HepG2 (cell line): Measurements from ENCODE around the gene POLR1D. TPM values are rescaled to one million over a fixed set of nuclear protein-coding genes. Genes with fewer than 3 reads are reported as not detected.
A peak's percentile ranks its signal among the peaks of the same experiment; 100 is the strongest.

Experiments
- ASH2L ChIP-seq: fragments of 300-600, 200-600 bp; sonication (generic); IDR thresholded peaks from 2 replicates; pipeline ENCODE4 v1.7.0; 2017; ENCODE audit warnings: low read depth, mild to moderate bottlenecking, moderate library complexity, mixed read lengths, low read length; ENCODE audit not compliant: insufficient read length
- ATAD3A ChIP-seq: sonication (generic); formaldehyde crosslinking; IDR thresholded peaks from 2 replicates; pipeline ENCODE4 v1.4.0; 2020; ENCODE audit warnings: missing genetic modification reagents
- ATRX ChIP-seq: sonication (generic); formaldehyde crosslinking; IDR thresholded peaks from 2 replicates; pipeline ENCODE4 v1.4.0; 2020; ENCODE audit warnings: missing genetic modification reagents, borderline replicate concordance
- CENPT ChIP-seq: sonication (generic); formaldehyde crosslinking; IDR thresholded peaks from 2 replicates; pipeline ENCODE4 v1.8.0; 2022; ENCODE audit warnings: low read depth, mild to moderate bottlenecking, moderate library complexity, missing genetic modification reagents
- GATA4 ChIP-seq: sonication (generic); IDR thresholded peaks from 2 replicates; pipeline ENCODE4 v1.6.1; 2016; ENCODE audit warnings: antibody characterized with exemption, low read depth, borderline replicate concordance
- GLI4 ChIP-seq: sonication (generic); formaldehyde crosslinking; IDR thresholded peaks from 2 replicates; pipeline ENCODE4 v1.5.1; 2020; ENCODE audit warnings: missing genetic modification reagents, mild to moderate bottlenecking, moderate library complexity, borderline replicate concordance
- NCOA1 ChIP-seq: sonication (generic); formaldehyde crosslinking; IDR thresholded peaks from 2 replicates; pipeline ENCODE4 v1.9.0; 2021; ENCODE audit warnings: missing genetic modification reagents
- SOX13 ChIP-seq, 3 experiments: fragments of 450-650 bp in 1 of 3; sonication (generic) in 1 of 3; formaldehyde crosslinking in 1 of 3; IDR thresholded peaks in 2 of 3; conservative IDR thresholded peaks in 1 of 3; 2 replicates each; pipeline versions ENCODE4 v1.5.0 to v1.6.1; 2016 to 2020; ENCODE audit warnings: antibody characterized with exemption in 1 of 3, mild to moderate bottlenecking in 1 of 3, missing compliant biosample characterization in 1 of 3, missing genetic modification reagents in 1 of 3, moderate library complexity in 1 of 3
- SRSF9 ChIP-seq: fragments of 200-400 bp; formaldehyde crosslinking; IDR thresholded peaks from 2 replicates; pipeline ENCODE4 v1.6.1; 2018; ENCODE audit warnings: borderline replicate concordance, mild to moderate bottlenecking, low read depth, low read length; ENCODE audit not compliant: insufficient read depth, poor library complexity, severe bottlenecking
- YEATS2 ChIP-seq: sonication (generic); formaldehyde crosslinking; IDR thresholded peaks from 2 replicates; pipeline ENCODE4 v1.4.0; 2020; ENCODE audit warnings: missing genetic modification reagents, borderline replicate concordance
- ZKSCAN5 ChIP-seq: sonication (generic); formaldehyde crosslinking; IDR thresholded peaks from 2 replicates; pipeline ENCODE4 v1.5.1; 2020; ENCODE audit warnings: mild to moderate bottlenecking, missing genetic modification reagents
- ZNF121 ChIP-seq: sonication (generic); formaldehyde crosslinking; IDR thresholded peaks from 2 replicates; pipeline ENCODE4 v1.5.0; 2020; ENCODE audit warnings: mild to moderate bottlenecking, missing genetic modification reagents
- ZNF260 ChIP-seq: sonication (generic); formaldehyde crosslinking; IDR thresholded peaks from 2 replicates; pipeline ENCODE4 v1.4.0; 2020; ENCODE audit warnings: missing genetic modification reagents, low read depth, mild to moderate bottlenecking, borderline replicate concordance
- ZNF607 ChIP-seq: sonication (generic); formaldehyde crosslinking; IDR thresholded peaks from 2 replicates; pipeline ENCODE4 v1.5.1; 2020; ENCODE audit warnings: missing genetic modification reagents, mild to moderate bottlenecking, borderline replicate concordance
- polyA plus RNA-seq, 8 experiments: library from polyadenylated mRNA; depleted of rRNA in 3 of 8; stranded (reverse) in 7 of 8; unstranded in 1 of 8; fragments of >200 nt; fragmentation: Illumina TruSeq in 4 of 8; extraction: Trizol in 4 of 8; gene quantifications; 2 replicates each; pipeline versions ENCODE4 v1.2.1 to v1.2.3, GENCODE V29; 2011 to 2016; ENCODE audit warnings: low read depth in 4 of 8, missing spikeins in 1 of 8, mixed read lengths in 1 of 8; ENCODE audit not compliant: insufficient read depth in 1 of 8
- total RNA-seq, 5 experiments: library from RNA; depleted of rRNA; stranded (reverse); fragments of >200 nt; fragmentation: Illumina TruSeq; extraction: Trizol; gene quantifications; 2 replicates each; pipeline ENCODE4 v1.2.3, GENCODE V29; 2016; ENCODE audit warnings: low read depth in 1 of 5
- TF ChIP-seq, protein P1 (sequence below): sonication (generic); formaldehyde crosslinking; IDR thresholded peaks from 2 replicates; pipeline ENCODE4 v1.5.0; 2020; ENCODE audit warnings: mild to moderate bottlenecking, missing genetic modification reagents
- TF ChIP-seq, protein P2 (sequence below): sonication (generic); formaldehyde crosslinking; IDR thresholded peaks from 2 replicates; pipeline ENCODE4 v1.5.1; 2020; ENCODE audit warnings: mild to moderate bottlenecking, missing genetic modification reagents, borderline replicate concordance
- TF ChIP-seq, protein P3 (sequence below): IDR thresholded peaks from 2 replicates; pipeline ENCODE4 v1.6.1; 2016; ENCODE audit warnings: missing genetic modification reagents, missing compliant biosample characterization
- TF ChIP-seq, protein P4 (sequence below): sonication (generic); formaldehyde crosslinking; IDR thresholded peaks from 2 replicates; pipeline ENCODE4 v1.4.0; 2020; ENCODE audit warnings: low read depth, mild to moderate bottlenecking, missing genetic modification reagents
- TF ChIP-seq, protein P5 (sequence below): sonication (generic); formaldehyde crosslinking; IDR thresholded peaks from 2 replicates; pipeline ENCODE4 v1.8.0; 2022; ENCODE audit warnings: mild to moderate bottlenecking, missing genetic modification reagents; ENCODE audit not compliant: insufficient replicate concordance
- TF ChIP-seq, protein P6 (sequence below): sonication (generic); formaldehyde crosslinking; IDR thresholded peaks from 2 replicates; pipeline ENCODE4 v1.4.0; 2020; ENCODE audit warnings: mild to moderate bottlenecking, missing genetic modification reagents

Gene POLR1D
- total and polyA plus RNA-seq, 2 of the 13 experiments (the other 11 are each of a cell fraction or from before 2014, with no cell fraction given), result 183 to 490 TPM

DNA sequence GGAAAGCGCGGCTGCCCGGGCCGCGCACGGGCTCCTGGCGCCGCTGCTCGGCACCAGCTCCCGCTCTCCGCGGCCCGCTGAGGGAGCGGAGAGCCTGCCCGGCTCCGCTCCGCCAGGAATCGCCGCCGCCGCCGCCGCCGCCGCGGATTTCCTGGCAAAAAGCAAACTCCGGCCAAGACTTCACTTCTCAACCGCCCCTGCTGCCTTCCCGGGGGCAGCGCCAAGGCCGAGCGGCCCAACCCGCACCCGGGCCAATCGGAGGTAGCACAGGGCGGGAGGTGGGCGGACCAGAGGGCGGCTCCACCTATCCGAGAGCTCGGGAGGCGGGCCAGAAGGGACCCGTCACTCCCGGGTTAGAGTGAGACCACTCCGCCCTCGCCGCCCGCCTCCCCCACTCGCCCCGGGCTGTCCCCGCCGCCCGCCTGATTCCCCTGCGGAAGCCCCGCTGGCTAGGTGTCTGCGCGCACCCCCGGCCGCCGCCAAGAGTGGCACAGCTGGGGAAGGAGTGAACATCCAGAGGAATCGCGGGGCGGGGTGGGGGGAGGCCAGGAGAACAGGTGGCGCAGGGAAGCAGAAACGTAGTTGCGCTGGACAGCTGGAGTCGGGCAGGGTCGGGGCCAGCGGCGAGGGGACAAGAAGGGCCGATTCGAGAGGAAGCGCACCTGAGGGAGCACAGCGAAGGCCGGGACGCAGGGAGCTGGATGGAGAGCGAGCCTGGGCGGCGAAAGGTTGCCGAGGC, 1.1 kb upstream of the POLR1D start, which contains the start of gene LNX2 (continued):
- TF ChIP-seq GLI4 (CRISPR knock-in tag) (no peak), NCOA1 (no peak), SRSF9 (no peak), GATA4 (no peak), ATAD3A (CRISPR knock-in tag) (no peak), YEATS2 (no peak; the same call in 1 of the 2 replicates), ZKSCAN5 (CRISPR knock-in tag) (no peak), ZNF607 (CRISPR knock-in tag) (no peak), ZNF121 (no peak), ASH2L (peak; percentile 90), ATRX (CRISPR knock-in tag) (no peak), CENPT (no peak), ZNF260 (no peak), SOX13 (IDR thresholded peaks at IDR 0.05) (no peak), SOX13 (CRISPR knock-in tag; conservative IDR thresholded peaks at IDR 0.05 in 1 of 2, IDR thresholded peaks at IDR 0.05 in 1 of 2) (0 out of 4 replicates have a peak, but pooled peaks of 1 of the 2 experiments have one; percentile 22)
- TF ChIP-seq, protein P1, sequence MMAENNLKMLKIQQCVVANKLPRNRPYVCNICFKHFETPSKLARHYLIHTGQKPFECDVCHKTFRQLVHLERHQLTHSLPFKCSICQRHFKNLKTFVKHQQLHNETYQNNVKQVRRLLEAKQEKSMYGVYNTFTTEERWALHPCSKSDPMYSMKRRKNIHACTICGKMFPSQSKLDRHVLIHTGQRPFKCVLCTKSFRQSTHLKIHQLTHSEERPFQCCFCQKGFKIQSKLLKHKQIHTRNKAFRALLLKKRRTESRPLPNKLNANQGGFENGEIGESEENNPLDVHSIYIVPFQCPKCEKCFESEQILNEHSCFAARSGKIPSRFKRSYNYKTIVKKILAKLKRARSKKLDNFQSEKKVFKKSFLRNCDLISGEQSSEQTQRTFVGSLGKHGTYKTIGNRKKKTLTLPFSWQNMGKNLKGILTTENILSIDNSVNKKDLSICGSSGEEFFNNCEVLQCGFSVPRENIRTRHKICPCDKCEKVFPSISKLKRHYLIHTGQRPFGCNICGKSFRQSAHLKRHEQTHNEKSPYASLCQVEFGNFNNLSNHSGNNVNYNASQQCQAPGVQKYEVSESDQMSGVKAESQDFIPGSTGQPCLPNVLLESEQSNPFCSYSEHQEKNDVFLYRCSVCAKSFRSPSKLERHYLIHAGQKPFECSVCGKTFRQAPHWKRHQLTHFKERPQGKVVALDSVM (CRISPR knock-in tag), result no peak
- TF ChIP-seq, protein P2, sequence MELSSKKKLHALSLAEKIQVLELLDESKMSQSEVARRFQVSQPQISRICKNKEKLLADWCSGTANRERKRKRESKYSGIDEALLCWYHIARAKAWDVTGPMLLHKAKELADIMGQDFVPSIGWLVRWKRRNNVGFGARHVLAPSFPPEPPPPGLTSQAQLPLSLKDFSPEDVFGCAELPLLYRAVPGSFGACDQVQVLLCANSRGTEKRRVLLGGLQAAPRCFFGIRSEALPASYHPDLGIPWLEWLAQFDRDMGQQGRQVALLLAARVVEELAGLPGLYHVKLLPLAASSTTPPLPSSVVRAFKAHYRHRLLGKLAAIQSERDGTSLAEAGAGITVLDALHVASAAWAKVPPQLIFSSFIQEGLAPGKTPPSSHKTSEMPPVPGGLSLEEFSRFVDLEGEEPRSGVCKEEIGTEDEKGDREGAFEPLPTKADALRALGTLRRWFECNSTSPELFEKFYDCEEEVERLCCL (CRISPR knock-in tag), result no peak
- TF ChIP-seq, protein P3, sequence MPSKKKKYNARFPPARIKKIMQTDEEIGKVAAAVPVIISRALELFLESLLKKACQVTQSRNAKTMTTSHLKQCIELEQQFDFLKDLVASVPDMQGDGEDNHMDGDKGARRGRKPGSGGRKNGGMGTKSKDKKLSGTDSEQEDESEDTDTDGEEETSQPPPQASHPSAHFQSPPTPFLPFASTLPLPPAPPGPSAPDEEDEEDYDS, result peak; percentile 85
- TF ChIP-seq, protein P4, sequence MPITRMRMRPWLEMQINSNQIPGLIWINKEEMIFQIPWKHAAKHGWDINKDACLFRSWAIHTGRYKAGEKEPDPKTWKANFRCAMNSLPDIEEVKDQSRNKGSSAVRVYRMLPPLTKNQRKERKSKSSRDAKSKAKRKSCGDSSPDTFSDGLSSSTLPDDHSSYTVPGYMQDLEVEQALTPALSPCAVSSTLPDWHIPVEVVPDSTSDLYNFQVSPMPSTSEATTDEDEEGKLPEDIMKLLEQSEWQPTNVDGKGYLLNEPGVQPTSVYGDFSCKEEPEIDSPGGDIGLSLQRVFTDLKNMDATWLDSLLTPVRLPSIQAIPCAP (CRISPR knock-in tag), result no peak
- TF ChIP-seq, protein P5, sequence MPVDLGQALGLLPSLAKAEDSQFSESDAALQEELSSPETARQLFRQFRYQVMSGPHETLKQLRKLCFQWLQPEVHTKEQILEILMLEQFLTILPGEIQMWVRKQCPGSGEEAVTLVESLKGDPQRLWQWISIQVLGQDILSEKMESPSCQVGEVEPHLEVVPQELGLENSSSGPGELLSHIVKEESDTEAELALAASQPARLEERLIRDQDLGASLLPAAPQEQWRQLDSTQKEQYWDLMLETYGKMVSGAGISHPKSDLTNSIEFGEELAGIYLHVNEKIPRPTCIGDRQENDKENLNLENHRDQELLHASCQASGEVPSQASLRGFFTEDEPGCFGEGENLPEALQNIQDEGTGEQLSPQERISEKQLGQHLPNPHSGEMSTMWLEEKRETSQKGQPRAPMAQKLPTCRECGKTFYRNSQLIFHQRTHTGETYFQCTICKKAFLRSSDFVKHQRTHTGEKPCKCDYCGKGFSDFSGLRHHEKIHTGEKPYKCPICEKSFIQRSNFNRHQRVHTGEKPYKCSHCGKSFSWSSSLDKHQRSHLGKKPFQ (CRISPR knock-in tag), result no peak
- TF ChIP-seq, protein P6, sequence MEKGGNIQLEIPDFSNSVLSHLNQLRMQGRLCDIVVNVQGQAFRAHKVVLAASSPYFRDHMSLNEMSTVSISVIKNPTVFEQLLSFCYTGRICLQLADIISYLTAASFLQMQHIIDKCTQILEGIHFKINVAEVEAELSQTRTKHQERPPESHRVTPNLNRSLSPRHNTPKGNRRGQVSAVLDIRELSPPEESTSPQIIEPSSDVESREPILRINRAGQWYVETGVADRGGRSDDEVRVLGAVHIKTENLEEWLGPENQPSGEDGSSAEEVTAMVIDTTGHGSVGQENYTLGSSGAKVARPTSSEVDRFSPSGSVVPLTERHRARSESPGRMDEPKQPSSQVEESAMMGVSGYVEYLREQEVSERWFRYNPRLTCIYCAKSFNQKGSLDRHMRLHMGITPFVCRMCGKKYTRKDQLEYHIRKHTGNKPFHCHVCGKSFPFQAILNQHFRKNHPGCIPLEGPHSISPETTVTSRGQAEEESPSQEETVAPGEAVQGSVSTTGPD (CRISPR knock-in tag), result no peak
